GM06990 (cell line): ENCODE data around the gene FBLN7.

Experiments used
- DNase-seq: peaks from one replicate; pipeline ENCODE4 v3.0.0-alpha.2; 2011; ENCODE audit not compliant: insufficient read length; ENCODE audit errors: extremely low read depth
- H3K27me3 ChIP-seq: replicated peaks from 2 replicates; pipeline ENCODE4 v1.6.0; 2011; ENCODE audit warnings: low read length; ENCODE audit not compliant: control insufficient read depth, insufficient read depth
- H3K36me3 ChIP-seq: 2 replicates; pipeline ENCODE4 v1.5.1; 2011; ENCODE audit warnings: low read length; ENCODE audit not compliant: control insufficient read depth, insufficient read depth
- H3K4me3 ChIP-seq: replicated peaks from 2 replicates; pipeline ENCODE4 v1.5.1; 2011; ENCODE audit warnings: low read depth, mild to moderate bottlenecking, control low read depth, low read length
- TF ChIP-seq, protein P1 (sequence below): IDR thresholded peaks from 2 replicates; pipeline ENCODE4 v1.5.1; 2011; ENCODE audit warnings: low read length, control low read depth, mild to moderate bottlenecking, inconsistent platforms; ENCODE audit not compliant: insufficient read depth, poor library complexity, severe bottlenecking

The FBLN7 gene

GRCh38 chr2:112140205-112140802 lies 2.1 kb downstream of the FBLN7 start:
- H3K36me3 ChIP-seq, result no peaks in the 10 kb centered on the region
- no peak for DNase-seq
- TF ChIP-seq, protein P1, sequence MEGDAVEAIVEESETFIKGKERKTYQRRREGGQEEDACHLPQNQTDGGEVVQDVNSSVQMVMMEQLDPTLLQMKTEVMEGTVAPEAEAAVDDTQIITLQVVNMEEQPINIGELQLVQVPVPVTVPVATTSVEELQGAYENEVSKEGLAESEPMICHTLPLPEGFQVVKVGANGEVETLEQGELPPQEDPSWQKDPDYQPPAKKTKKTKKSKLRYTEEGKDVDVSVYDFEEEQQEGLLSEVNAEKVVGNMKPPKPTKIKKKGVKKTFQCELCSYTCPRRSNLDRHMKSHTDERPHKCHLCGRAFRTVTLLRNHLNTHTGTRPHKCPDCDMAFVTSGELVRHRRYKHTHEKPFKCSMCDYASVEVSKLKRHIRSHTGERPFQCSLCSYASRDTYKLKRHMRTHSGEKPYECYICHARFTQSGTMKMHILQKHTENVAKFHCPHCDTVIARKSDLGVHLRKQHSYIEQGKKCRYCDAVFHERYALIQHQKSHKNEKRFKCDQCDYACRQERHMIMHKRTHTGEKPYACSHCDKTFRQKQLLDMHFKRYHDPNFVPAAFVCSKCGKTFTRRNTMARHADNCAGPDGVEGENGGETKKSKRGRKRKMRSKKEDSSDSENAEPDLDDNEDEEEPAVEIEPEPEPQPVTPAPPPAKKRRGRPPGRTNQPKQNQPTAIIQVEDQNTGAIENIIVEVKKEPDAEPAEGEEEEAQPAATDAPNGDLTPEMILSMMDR, result no peak
- H3K4me3 ChIP-seq, result no peak overlapping the region
- H3K27me3 ChIP-seq, result no peaks in the 10 kb centered on the region; the same call in 1 of the 2 replicates

DNA sequence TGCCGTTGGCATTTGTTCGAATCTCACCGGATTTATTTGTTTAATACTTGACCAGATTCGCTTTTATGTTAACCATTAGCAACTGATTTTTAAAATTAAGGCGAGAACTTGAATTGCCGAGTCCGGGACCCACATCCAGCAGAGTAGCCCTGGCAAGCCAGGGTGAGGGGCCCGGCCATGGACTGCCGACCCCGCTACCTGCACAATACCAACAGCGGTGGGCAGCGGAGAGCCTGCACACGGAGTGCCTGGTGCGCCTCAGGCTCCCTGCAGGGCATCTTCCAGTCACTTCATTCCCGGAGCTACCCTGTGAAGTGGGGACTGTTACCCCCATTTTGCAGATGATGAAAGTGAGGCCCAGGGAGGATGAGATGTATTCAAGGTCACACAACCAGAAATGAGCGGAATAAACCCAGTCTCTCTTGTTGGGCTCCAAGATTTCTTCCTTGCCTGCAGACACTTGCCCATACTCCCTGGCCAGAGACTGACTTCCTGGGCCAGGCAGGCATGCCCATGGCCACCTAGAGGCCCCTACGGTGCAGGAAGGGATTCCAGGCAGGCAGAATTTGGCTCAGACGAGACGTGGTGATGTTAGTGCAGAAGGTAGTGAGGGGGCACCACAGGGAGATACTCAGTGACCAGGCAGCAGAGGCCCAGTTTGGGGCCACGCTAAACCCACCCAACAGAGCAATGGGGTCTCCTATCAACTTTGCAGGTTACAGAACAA lies 2.9 kb downstream of the FBLN7 start:
- Histone ChIP-seq H3K36me3 (no peaks in the 10 kb centered on the region), H3K27me3 (no peaks in the 10 kb centered on the region; the same call in 1 of the 2 replicates), H3K4me3 (no peak overlapping the region)
- TF ChIP-seq, protein P1, result no peak
- DNase-seq, result no peak

GRCh38 chr2:112141626-112142007 lies 3.4 kb downstream of the FBLN7 start:
- Histone ChIP-seq H3K36me3 (no peaks in the 10 kb centered on the region), H3K4me3 (no peak overlapping the region), H3K27me3 (no peaks in the 10 kb centered on the region; the same call in 1 of the 2 replicates)
- DNase-seq, result no peak
- TF ChIP-seq, protein P1, result no peak

GRCh38 chr2:112142525-112143078 lies 4.4 kb downstream of the FBLN7 start:
- H3K4me3 ChIP-seq, result no peak overlapping the region
- H3K27me3 ChIP-seq, result no peaks in the 10 kb centered on the region; the same call in 1 of the 2 replicates
- TF ChIP-seq, protein P1, result no peak
- DNase-seq, result no peak
- H3K36me3 ChIP-seq, result no peaks in the 10 kb centered on the region

DNA sequence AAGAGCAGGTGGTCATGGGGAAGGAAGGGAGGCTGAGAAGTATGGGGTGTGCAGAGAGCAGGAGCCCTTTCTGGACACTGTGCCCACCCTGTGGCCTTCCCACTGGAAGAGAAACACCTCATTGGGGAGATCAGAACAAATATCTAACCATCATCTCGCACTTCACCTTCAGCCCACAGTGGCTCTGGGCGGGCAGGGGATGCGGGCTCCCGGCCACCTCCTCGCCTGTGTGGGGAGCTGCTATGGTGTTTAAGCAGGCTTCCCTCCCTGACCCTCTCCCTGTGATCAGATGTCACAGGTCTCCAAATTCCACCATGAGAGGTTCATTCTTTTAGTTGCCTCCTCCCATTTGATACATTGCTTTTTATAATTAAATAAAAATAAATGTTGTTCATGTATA lies 5.0 kb downstream of the FBLN7 start:
- H3K27me3 ChIP-seq, result no peaks in the 10 kb centered on the region; the same call in 1 of the 2 replicates
- no peak overlapping the region for H3K4me3 ChIP-seq
- TF ChIP-seq, protein P1, result no peak
- no peaks in the 10 kb centered on the region for H3K36me3 ChIP-seq
- no peak for DNase-seq
